Measurements from ENCODE around the gene OSBPL1A.

GRCh38 chr18:24230766-24231165, 166.9 kb downstream of the OSBPL1A start:
- TF ChIP-seq POLR2AphosphoS5 (IDR thresholded peaks at IDR 0.05) (no peak), POLR2A (IDR thresholded peaks at IDR 0.05) (no peak)
- TF ChIP-seq, protein P1, sequence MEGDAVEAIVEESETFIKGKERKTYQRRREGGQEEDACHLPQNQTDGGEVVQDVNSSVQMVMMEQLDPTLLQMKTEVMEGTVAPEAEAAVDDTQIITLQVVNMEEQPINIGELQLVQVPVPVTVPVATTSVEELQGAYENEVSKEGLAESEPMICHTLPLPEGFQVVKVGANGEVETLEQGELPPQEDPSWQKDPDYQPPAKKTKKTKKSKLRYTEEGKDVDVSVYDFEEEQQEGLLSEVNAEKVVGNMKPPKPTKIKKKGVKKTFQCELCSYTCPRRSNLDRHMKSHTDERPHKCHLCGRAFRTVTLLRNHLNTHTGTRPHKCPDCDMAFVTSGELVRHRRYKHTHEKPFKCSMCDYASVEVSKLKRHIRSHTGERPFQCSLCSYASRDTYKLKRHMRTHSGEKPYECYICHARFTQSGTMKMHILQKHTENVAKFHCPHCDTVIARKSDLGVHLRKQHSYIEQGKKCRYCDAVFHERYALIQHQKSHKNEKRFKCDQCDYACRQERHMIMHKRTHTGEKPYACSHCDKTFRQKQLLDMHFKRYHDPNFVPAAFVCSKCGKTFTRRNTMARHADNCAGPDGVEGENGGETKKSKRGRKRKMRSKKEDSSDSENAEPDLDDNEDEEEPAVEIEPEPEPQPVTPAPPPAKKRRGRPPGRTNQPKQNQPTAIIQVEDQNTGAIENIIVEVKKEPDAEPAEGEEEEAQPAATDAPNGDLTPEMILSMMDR (IDR thresholded peaks at IDR 0.05) = no peak
